HG02763 (cell line): Measurements from ENCODE around the gene ITLN2.
"Not testable (repeated sequence)": the region's sequence is repeated elsewhere in the genome, so short reads cannot be mapped to it uniquely, and the experiment has no call there.

Experiments used
- ATAC-seq: cut with Tn5 transposase; IDR thresholded peaks from one replicate; pipeline ENCODE4 v1.9.1; 2021; ENCODE audit warnings: mild to moderate bottlenecking, moderate library complexity; ENCODE audit not compliant: unreplicated experiment

The ITLN2 gene

DNA sequence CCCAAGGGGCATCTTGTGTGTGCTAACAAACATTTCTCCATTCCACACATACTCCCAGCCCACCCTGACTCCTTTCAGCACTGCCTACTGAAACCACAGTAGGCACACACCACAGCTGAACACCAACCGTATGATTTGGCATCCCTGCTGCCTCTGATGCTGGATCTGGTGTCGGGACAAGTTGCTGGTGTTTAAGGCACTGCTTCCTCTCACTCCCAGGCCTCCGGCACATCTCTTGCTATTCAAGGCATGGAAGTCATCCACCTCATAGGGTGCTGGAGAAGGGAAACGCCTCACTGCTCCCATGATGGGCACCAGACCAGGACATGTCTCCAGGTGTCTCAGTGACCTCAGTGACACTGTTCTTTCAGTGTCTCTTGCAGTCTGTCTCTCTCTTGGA, 2.4 kb upstream of the ITLN2 start:
- no peak for ATAC-seq

DNA sequence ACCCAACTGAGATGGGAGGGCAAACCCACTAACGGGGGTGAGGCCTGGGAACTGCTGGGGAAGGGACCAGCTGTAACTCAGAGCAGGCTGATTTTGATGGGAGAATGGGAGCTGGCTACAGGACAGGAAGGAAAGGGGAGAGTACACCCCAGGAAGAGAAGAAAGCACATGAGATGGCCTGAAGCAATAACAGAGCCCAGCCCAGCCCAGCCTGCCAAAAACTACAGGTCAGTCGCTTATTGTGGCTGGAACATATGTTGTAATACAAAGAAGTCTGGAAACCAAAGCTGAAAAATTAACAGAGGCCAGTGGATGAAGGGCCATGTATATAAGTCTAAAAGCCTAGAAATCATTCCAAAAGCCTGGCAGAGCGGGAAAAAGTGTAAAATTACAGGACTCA, 1.6 kb downstream of the ITLN2 start:
- no peak for ATAC-seq

DNA sequence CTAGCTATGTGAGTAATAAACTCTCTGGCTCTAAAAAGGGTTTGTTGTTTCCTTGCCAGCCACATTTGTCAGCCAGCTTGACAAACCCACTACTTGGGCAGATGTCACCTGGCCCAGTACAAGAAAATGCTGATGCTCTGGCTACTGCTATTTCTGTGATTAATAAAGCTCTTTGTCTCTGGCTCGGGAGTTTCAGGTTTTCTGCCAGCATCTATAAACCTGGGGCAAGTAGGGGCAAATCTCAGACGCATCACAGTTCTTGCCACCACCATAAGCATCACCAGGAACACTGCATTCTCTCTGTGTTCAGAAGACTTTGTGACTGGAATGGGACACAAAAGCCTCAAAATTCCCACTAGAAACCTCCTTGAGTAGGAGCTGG, 2.5 kb downstream of the ITLN2 start:
- no peak for ATAC-seq

DNA sequence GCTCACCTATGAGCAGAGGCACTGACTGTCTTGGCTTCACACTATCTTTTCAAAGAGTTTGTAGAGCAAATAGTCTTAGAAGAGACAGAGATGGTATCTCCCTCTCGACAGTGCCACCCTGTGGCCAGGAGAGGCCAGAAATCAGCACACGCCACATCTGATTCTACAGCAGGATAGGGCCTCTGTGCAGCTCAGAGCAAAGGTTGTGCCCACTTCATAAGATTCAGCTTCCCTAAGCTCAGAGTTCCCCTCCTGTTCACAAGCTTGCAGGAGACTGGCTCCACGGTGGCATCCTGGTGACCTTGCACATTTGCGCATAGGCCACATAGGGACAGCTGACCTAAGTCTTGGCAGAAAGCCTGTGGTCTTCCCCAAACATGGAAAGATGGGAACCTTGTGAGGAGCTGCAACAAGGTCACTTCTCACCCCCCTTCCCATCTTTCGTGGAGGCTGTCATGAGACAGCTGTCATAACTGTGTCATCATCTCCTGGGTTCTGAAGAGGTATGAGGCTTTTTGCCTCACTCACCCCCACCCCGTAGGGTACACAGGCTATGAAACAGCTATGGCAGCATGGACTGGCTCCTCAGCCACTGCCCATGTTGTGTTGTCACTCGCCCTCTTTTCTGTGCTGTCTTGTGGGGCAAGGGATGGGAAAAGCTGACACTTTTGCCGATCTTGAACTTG, 3.0 kb downstream of the ITLN2 start:
- no peak for ATAC-seq

DNA sequence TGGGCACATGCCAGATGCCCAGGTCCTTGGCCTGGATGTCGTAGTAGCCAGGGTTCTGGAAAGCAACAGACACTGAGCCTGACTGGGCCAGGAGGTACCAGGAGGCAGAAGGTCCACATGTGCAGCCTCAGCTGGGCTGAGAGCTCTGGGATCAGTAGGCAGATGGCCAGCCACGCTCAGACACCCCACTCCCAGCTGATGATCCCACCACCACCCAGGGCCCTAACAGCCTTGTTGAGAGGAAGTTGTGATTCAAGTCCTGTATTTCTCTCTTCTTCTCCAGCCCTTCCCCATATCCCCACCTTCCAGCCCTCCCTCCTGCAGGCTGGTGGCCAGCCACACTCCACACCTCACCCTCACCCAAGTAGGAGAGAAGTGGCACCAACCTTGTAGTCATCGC, 4.0 kb downstream of the ITLN2 start:
- ATAC-seq = no peak

DNA sequence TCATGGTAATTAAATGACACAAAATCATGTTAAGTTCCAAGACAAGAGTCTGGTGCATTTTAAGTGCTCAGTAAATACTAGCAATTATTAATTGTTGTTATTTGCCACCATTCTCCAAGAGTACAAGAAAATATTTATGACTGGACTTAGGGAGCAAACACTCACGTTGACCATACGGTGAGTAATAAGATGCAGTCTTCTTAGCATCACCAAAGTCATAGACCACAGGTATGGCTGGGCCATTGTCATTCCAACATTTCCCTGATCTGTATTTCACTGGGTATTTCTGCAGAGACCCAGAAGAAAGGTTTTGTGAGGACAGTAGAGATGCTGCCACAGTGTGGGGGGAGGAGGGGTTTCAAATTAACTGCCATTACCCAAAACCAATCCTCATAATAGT, 4.7 kb downstream of the ITLN2 start:
- ATAC-seq = no peak

DNA sequence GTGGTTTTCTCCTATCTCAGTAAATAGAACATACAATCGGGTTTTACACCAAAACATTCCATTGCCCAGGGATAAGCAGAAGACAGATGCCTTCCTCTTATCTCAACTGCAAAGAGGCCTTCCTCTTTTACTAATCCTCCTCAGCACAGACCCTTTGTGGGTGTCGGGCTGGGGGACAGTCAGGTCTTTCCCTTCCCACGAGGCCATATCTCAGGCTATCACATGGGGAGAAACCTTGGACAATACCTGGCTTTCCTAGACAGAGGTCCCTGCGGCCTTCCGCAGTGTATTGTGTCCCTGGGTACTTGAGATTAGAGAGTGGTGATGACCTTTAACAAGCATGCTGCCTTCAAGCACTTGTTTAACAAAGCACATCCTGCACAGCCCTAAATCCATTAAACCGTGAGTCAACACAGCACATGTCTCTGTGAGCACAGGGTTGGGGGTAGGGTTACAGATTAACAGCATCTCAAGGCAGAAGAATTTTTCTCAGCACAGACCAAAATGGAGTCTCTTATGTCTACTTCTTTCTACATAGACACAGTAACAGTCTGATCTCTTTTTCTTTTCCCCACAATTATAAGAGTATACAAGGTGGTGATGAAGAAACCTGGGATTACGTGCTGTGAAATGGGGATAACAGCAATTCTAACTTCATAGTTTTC, 5.3 kb downstream of the ITLN2 start:
- not testable (repeated sequence) for ATAC-seq

DNA sequence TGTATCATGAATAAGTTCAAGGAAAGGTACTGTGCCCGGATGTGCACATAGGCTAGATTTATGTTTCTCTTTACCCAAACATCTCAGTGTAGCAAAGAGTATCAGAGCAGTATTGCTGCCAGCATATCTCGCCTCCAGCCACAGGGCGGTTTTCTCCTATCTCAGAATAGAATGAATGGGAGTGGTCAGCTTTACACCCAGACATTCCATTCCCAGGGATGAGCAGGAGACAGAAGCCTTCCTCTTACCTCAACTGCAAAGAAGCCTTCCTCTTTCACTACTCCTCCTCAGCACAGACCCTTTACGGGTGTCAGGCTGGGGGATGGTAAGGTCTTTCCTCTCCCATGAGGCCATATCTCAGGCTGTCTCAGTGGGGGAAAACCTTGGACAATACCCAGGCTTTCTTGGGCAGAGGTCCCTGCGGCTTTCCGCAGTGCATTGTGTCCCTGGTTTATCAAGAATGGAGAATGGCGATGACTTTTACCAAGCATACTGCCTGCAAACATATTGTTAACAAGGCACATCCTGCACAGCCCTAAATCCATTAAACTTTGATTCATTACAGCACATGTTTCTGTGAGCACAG, 7.3 kb downstream of the ITLN2 start:
- not testable (repeated sequence) for ATAC-seq

DNA sequence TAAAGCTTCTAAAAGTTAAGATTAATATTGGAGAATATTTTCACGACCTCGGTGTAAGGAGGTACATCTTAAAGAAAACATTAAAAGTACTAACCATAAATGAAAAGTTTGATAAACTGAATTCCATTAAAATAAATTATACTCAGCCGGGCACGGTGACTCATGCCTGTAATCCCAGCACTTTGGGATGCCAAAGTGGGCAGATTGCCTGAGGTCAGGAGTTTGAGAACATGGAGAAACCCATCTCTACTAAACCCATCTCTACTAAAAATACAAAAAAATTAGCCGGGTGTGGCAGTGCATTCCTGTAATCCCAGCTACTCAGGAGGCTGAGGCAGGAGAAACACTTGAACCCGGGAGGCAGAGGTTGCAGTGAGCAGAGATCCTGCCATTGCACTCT, 8.7 kb downstream of the ITLN2 start:
- not testable (repeated sequence) for ATAC-seq

DNA sequence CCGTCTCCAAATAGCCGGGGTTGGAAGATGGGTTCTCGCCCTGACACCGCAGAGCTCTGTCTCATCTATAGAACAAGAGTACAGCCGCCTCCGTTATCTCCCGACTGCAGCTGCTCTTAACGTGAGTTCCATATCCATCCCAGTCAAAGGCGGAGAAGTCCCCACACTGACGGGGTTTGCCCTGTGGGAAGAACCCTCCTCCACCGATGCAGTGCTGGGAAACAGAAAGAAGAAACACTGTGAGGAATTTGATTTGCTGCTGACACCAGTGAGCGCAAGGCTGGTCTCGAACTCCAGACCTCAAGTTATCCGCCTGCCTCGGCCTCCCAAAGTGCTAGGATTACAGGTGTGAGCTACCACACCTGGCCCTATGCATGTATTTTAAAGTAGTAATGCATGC, 9.5 kb downstream of the ITLN2 start:
- ATAC-seq = no peak

DNA sequence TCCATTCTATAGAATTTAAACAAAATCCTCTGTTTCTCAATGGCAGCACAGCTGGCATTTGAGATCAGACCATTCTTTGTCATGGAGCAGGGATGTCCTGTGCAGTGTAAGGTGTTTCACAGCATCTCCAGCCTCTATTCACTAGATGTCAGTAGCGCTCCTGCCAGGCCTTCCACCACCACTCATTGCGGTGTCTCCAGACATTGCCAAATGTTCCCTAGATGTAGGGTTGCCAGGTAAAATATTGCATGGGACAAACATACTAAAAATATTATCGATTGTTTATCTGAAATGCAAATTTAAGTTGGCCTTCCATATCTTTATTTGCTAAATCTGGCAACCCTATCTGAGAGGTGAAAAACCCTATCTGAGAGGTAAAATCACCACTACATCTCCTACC, 11.7 kb downstream of the ITLN2 start:
- no peak for ATAC-seq

DNA sequence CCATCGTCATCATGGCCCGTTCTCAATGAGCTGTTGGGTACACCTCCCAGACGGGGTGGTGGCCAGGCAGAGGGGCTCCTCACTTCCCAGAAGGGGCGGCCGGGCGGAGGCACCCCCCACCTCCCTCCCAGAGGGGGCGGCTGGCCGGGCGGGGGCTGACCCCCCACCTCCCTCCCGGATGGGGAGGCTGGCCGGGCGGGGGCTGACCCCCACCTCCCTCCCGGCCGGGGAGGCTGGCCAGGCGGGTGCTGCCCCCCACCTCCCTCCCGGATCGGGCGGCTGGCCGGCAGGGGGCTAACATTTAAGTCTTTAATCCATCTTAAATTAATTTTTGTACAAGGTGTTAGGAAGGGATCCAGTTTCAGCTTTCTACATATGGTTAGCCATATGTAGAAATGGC, 17.9 kb downstream of the ITLN2 start:
- not testable (repeated sequence) for ATAC-seq

DNA sequence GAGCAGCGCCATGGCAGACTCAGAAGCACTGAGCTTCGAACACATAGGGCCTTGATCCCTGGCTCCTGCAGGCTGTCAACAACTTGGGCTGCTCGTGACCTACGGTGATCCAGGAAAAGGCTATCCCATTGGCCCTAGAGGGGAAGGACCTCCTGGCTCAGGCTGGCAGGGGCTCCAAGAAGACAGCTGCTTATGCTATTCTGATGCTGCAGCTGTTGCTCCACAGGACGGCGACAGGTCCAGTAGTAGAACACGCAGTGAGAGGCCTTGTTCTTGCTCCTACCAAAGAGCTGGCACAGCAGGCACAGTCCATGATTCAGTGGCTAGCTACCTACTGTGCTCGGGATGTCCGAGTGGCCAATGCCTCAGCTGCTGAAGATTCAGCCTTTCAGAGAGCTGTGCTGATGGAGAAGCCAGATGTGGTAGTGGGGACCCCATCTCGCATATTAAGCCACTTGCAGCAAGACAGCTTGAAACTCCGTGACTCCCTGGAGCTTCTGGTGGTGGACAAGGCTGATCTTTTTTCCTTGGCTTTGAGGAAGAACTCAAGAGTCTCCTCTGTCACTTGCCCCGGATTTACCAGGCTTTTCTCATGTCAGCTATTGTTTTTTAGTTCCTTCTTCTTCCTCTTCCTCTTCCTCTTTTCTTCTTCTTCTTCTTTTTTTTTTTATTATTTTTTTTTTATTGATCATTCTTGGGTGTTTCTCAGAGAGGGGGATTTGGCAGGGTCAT, 18.9 kb downstream of the ITLN2 start:
- ATAC-seq = no peak

DNA sequence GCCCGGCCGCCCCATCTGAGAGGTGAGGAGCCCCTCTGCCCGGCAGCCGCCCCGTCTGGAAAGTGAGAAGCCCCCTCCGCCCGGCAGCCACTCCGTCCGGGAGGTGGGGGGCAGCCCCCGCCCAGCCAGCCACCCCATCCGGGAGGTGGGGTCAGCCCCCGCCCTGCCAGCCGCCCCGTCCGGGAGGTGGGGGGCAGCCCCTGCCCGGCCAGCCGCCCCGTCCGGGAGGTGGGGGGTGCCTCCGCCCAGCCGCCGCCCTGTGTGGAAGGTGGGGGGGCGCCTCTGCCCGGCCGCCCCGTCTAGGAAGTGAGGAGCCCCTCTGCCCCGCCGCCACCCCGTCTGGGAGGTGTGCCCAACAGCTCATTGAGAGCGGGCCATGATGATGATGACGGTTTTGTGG, 21.3 kb downstream of the ITLN2 start:
- not testable (repeated sequence) for ATAC-seq

DNA sequence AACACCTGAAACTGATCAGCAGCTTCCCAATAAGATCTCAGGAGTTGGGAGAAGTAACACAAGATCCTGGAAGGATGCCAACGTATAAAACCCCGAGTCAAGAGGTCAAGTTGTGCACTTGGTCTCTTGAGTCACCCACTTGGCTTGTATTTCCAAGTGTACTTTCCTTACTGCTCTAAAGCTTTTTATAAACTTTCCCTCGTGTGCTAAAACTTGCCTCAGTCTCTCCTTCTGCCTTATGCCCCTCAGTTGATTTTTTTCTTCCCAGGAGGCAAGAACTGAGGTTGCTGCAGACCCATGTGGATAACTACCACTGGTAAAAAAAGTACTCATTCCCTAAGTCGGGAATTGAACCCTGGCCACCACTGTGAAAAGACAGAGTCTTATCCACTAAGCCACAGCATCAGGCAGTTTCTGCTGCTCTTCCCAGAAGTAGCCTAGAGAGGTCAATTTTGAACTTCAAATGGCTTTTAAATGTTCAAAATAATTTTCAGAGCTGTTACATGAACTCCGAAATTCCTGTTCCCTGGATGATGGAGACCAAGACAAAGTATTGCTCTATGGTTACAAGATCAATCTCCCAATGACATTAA, 28.9 kb downstream of the ITLN2 start:
- ATAC-seq = no peak

DNA sequence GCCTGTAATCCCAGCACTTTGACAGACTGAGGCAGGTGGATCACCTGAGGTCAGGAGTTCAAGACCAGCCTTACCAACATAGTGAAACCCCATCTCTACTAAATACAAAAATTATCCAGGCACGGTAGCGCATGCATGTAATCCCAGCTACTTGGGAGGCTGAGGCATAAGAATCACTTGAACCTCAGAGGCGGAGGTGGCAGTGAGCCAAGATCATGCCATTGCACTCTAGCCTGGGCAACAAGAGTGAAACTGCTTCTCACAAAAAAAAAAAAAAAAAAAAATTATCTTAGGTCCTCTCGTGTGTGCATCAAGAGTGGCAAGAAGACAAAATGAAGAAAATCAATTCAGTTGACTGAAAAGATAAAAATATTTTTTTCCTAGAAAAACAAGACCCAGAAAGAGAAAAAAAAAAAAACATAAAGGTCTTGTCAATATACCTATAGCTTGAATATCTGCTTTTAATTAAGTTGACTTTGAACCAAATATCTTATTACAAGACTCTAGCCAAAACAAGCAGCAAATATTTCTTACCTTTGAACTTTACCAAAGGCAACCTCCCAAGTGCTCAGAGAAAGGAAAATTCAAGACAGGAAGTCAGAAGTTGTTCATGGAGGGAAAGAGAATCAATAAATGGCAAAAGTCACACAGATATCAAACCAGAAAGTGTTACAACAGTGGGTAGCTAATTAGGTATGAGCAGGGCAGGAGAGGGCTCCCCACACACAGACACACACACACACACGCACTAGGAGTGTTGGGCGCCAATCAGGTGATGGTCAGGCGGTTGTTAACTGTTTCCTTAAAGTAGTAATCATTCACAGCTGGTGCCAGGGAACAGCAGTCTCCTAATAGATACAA, 29.6 kb downstream of the ITLN2 start:
- ATAC-seq = no peak

DNA sequence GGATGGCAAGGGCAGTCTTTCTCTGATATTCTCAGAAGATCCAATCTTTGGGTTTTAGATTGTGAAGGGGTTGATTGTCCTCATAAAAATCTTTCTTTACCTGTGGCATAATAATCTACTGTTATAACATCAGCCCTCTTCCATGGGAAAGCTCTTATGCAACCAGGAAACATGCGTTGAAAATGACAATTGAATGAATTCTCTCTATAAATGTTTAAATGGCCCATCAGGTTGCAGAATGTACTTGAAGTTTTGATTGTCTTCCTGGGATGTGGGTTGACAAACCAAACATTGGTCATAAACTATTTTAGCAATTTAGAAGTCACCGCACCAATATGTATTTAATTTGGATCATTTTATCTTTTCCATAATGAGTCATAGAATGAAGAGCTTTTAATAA, 37.9 kb downstream of the ITLN2 start:
- ATAC-seq = no peak

DNA sequence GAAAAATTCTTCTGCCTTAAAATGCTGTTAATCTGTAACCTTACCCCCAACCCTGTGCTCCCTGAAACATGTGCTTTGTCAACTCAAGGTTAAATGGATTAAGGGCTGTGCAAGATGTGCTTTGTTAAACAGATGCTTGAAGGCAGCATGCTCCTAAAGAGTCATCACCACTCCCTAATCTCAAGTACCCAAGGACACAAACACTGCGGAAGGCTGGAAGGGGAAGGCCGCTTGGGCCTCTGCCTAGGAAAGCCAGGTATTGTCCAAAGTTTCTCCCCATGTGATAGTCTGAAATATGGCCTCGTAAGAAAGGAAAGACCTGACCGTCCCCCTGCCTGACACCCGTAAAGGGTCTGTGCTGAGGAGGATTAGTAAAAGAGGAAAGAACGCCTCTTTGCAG, 41.4 kb downstream of the ITLN2 start:
- not testable (repeated sequence) for ATAC-seq

DNA sequence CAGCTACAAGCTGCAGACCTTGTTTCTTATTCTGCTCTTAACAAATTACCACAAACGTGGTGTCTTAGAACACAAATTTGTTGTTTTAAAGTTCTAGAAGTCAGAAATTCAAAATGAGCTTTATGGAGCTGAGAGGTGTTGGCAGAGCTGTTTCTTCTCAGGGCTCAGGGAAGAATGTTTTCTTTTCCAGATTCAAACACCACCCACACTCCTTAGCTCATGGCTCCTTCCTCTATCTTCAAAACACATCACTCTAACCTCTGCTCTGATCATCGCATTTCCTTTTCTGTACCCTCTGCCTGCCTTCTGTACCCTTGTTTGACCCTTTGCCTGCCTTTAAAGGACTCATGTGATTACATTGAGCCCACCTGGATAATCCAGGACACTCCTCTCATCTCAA, 42.7 kb downstream of the ITLN2 start:
- ATAC-seq = no peak

DNA sequence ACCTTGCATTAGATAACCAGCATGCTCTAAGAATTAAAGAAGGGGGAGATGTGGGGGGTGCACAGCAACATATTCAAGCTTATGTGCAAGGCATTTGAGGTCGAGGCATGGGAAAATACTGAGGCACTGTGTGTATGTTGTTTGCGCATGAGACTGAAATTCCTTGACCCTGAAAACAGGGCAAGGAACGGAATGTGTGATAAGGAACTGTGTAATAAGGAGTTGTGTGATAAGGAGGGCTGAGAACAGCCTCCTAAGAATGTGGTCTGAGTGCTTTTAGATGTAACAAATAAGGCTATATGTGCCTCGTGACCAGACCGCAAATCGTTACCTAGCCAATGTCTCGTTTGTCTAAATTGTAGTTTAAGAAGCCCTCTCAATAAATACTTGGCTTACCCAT, 43.2 kb downstream of the ITLN2 start:
- no peak for ATAC-seq
